Stimulated activated CD4-positive, alpha-beta T cell treated with anti-CD3 and anti-CD28 coated beads, Interleukin-1b, Interleukin-23, amount 100 ng/mL, for 24 hours (primary cell): ENCODE data around the gene SPCS3.
"Not testable (repeated sequence)": the region's sequence is repeated elsewhere in the genome, so short reads cannot be mapped to it uniquely, and the experiment has no call there.

Source experiments
- DNase-seq, 4 experiments: peaks; one replicate each; pipeline ENCODE4 v3.0.0-alpha.2; 2020; ENCODE audit warnings: low read depth in 4 of 4, low spot score in 1 of 4

The SPCS3 gene

DNA sequence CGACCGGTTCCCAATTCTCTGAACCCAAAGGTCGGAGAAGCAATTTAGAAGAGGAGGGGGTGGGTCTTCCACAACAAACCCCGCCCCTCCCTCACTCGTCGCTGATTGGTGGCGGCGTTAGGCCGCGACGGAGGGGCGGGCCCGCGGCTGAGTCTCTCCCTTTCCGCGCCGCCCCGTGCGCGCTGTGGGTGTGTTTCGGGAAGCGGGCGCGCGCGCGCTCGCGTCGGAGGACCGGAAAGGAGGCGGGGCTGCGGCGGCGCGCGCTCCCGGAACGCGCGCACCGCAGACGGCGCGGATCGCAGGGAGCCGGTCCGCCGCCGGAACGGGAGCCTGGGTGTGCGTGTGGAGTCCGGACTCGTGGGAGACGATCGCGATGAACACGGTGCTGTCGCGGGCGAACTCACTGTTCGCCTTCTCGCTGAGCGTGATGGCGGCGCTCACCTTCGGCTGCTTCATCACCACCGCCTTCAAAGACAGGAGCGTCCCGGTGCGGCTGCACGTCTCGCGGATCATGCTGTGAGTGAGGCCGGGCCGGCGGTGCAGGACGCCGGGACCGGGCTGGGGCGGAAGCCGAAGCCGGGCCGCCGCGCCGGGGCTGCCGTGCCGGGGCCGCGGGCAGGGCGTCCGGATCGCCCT is at the start of gene SPCS3:
Gene SPCS3 (plus strand): TSS at position 263 of the 636 bp plus-strand sequence. CDS start 111 bp downstream, at position 374.
- peak; percentile 85 to 93 (median 88) for DNase-seq

DNA sequence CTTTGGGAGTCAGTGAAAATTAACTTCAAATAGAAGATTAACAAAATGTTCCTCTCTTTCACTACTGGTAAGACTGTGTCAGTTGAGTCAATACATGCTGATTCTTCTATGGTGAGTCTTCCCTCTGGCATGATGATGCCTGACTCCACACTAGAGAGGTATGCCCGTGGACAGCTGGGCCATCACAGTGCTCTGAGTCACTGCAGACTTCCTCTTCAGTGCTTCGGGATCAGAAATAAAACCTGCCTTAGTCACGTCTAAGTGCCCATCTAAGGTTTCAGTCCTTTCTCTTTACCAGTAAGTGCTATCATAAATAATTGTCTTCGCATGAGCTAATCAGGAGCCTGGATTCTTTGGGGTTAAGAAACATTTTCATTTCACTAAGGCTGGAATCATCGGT is 49.1 kb upstream of the SPCS3 start:
- DNase-seq, result no peak

DNA sequence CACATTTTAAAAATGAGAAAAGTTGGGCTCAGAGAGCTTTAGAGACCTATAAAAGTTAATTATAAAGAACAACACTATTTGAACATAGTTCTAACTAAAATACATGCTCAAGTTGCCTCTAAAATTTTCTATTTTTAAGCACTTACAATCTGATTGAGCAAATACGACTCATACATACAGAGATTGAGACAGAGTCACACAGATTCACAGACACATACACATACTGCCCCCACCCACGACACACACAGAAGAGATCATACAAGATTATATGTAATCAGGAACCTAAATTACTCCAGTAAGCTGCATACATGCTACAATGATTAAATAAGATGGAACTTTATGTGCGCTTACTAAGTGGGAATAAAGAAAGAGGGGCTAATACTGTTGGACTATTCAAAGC is 48.0 kb upstream of the SPCS3 start:
- no peak for DNase-seq

DNA sequence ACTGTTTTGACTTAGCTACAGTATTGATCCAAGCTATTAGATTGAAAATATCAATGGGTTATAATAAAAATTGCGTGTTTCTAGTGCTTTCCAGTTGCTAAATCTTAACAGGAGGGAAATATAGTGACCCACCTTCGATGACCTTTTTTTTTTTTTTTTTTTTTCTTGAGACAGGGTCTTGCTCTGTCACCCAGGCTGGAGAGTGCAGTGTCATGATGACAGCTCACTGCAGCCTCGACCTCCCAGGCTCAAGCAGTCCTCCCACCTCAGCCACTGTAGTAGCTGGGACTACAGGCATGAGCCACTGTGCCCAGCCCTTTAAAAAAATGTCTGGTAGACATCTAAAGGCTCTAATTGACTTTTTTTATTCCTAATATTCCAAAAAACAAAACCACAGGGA is 47.0 kb upstream of the SPCS3 start:
- DNase-seq, result no peak

DNA sequence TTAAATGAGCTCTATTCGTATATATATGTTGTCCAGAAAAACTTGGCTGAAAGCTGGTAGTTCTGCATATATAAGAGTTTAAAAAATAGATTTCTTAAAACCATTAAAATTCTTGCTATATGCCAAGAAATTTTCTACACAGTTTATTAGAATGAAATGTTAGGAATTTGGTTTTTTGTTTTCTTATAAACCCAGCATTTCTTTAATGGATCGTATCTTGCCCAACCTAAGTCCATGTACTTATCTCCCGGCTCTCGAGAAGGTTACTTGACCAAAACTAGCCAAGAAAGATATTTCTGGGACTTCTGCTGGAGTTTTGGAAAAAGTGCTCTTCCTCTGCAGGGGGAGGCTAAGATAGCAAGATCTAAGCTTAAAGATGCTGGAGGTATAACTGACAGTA is 46.0 kb upstream of the SPCS3 start:
- DNase-seq, result no peak

DNA sequence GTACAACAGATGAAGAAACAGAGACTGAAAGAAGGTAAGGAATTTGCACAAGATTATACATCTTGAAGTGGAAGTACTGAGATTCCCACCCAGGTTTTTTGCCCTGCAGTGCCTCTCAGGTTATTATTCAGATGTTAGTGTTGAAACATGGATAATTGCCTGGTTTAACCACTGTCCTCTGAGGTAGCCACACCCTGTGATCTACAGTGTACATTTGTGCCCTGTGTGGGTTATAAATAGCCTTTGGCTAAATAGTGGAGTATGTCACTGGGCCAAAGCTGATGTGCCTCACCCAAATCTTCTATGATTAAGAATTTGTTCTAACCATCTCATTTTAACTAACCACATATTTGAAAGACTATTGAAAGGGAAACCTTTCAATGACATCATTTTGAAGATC is 45.3 kb upstream of the SPCS3 start:
- DNase-seq, result no peak

DNA sequence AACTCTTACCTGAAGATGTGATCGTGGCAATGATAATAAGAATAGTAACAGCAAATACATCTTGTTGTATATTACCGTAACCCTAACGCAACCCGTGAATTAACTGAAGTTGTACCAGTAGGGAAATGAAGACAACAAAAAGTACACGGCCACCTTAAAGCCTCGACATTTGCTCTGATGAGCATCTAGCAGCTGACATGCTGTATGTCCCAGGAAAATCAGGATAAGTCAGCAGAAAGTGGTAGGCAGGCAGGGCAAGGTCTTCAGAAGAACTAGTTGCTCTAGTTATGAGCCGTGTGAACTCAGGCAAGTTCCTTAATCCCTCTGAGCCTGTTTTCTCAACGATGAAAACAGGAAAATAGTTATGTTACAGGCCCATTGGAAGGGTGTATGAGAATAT is 43.1 kb upstream of the SPCS3 start:
- no peak for DNase-seq

DNA sequence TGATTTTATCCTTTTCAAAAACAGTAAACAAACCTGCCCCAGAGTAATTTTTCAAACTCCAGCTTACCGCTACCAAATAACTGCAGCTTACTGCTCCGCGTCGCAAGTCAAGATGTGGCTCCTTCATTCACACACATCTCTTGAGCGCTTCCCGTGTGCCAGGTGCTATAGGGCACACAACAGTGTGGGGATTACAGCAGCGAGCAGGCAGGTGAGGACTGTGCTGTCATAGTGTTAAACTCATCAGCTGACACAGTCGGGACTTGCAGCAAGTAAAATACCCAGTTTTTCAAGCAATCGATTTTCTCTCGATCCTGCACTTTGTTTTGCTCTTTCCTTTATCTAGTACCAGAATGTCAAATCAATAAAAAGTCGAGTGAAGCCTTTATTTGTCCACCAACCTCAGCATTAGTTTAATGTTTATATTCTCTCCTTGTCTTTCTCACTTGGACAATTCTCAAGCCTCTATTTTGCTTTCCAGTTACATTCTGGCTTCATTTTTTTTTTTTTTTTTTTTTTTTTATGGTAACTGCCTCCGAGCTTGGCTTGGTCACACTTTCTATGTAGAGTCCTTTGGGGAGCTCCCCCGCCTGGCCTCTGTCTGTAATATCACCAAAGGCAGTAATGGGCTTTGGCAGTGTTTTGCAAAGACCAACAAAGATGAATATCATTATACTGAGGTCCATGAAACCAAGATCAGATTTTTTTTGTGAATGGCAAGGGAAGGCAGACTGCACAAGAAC is 42.4 kb upstream of the SPCS3 start:
- peak in 2 of 4 experiments; percentile 1 to 6 for DNase-seq

DNA sequence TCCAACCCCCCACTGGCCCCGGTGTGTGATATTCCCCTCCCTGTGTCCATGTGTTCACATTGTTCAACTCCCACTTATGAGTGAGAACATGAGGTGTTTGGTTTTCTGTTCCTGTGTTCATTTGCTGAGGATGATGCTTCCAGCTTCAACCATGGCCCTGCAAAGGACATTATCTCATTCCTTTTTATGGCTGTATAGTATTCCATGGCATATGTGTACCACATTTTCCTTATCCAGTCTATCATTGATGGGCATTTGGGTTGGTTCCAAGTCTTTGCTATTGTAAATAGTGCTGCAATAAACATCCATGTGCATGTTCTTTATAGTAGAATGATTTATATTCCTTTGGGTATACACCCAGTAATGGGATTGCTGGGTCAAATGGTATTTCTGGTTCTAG is 40.2 kb upstream of the SPCS3 start:
- not testable (repeated sequence) for DNase-seq

DNA sequence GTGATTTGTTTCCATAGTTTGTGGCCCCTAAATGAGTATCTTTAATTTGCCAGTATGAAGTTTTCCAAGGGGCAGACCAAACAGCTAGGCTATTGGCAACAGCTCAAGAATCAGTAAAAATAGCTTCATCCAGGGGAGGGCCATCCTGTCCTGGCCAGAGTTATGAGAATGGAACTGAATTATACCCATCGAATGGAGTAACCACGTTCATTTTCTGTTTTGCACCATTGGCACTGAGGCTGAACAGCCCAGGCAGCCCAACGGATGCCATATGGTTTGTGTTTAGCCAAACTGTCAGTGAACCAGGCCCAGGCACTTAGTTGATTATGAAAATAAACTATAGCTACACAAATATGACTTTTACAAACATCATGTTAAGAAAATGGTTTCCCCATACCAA is 33.0 kb upstream of the SPCS3 start:
- DNase-seq, result no peak

DNA sequence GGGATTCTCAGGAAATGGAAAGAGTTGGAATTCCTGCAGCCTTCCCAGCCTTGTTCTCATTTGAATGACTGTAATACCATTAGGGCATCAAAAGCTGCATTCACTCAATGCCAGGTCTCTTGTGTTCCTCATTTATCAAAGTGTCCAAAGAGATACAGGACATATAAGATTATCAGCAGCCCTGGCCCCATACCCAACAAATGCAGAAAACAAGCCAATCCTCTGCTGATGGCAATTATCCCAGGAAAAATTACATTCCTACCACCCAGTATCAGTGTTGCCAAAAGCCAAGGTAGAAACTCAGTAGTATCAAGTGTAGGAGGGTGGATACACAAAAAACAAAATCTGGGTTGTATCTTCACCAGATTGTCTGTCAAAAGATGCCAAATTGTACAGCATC is 32.2 kb upstream of the SPCS3 start:
- DNase-seq, result no peak

DNA sequence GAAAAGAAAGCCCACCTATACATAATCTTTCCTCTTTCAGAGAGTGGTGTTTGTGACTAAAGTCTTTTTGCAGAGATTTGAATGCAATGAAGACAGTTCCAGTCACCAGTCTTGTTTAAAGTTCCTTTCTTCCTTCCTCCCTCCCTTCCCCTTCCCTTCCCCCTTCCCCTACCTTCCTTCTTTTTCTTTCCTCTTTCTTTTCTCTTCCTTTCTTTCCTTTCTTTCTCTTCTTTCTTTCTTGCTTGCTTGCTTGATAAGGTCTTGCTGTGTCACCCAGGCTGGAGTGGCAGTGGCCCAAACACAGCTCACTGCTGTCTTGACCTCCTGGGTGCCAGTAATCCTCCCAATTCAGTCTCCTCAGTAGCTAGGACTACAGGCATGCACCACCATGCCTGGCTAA is 31.7 kb upstream of the SPCS3 start:
- no peak for DNase-seq

DNA sequence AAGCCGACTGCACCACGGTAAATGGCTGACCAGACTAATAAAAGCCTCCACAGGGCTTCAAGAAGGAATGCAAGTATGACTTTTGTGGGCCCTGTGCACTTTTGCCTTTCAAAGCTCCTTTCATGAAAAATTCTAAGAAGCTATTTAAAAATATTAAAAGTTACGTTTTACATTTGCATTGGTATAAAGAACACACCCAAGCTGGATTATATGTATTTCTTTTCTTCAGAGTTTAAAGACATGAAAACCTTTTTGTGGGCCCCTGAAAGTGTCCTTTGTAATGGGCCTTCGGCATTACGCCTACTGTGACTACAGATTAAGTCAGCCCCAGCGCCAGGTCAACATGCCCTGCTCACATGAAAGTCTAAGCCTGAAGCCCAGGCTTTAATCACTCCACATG is 30.2 kb upstream of the SPCS3 start:
- no peak for DNase-seq

DNA sequence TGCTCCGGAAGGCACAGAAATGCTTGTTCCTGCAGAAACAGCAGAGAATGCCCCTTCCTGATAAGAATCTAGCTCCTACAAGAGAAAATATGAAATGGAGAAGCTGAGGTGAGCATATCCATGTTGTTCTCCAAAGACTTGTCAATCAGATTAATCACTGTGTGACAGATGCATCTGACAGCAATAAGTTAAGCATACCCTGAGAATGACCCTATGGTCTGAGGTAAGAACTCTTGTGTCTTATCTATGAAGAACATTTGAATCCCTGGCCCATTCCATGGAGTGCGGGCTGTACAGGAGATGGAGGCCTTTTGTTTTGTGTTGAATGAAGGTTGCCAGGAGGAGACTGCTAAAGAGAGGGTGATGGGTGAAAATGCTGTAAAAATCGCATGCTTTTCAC is 29.2 kb upstream of the SPCS3 start:
- no peak for DNase-seq

DNA sequence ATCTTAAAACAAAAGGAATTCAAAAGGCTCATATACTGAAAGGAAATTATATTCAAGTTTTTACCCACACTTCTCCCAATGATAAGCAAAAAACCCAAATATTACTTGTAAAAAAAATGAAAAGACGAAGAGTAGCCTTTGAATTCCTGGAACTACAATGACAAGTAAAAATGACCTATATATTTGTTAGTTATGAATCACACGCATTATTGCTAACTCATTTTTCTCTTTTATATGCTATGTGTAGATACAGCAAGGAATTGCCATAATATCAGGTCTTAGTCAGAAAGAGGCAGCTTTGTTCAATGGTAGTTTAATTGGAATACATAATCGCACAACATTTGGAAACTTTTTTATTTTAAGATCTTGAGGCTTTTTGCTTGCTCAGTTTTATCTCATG is 28.0 kb upstream of the SPCS3 start:
- no peak for DNase-seq

DNA sequence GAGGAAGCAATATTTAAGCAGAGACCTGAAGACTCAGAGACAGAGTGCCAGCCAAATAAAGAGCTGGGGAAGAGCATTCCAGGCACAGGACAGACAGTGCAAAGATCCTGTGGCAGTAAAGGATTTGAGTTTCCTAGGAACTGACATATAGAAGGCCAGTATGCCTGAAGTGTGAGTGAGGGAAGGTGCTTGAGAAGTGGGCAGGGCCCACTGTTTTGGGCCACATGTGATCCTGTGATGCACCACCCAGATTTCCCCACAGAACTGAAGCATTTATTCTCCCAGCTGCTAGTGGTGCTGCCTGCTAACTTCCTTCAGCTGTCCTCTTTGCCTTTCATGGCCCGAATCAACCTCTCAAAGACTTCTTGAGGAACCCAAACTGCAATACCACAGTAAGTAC is 26.8 kb upstream of the SPCS3 start:
- DNase-seq, result no peak

DNA sequence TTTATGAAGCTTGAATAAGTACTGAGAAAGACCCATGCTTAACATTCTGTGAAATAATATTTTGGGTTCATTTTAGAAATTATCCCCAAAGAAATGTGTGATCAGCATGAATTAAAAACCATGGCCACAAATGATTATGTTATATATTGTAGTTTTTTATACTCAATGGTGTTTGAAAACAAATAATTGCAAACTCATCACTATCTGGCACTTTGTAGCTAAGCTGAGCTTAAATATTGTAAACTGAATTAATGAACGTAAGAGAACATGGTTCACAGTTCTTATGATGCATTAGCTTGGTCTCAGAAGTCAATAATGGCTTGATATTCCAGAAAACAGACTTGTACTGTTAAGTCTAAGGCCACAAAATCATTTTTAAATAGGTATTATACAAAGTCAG is 26.1 kb upstream of the SPCS3 start:
- no peak for DNase-seq

DNA sequence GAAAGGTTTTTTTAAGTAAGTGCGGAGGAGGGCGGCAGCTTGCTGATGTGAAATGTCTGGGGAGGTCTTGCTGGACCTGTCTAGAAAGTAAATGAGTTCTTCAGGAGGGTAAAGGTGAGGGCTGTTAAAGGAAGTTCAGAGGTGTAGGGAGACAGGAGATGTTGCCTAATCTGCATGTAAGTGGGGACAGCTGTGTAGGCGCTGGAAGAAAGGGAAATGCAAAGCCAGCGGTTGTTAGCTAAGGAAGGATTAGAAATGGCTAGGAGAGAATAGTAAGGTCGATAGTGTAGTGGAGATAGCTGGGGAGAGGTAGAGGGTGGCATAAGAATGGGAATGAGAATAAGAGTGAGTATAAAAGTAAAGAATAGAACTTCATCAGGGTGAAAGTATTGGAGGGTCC is 23.9 kb upstream of the SPCS3 start:
- DNase-seq, result not testable (repeated sequence)

DNA sequence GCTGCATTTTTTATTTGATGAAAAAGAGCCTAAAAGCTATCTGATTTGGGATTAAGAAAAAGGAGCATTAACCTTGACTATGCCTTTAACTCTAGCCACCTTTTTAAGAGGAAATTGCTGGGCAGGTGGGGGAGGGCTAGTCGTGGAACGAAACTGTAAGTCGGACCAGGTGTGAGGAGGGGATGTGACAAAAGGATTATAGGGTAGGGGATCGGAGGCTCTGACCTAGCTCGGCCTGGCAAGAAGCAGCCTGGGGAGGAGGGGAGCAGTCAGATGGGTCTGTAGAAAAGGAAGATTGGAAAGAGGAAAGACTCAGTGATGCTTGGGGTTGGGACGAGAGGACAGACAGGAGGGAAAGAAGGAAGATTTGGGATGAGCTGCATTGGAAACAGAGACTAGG is 21.1 kb upstream of the SPCS3 start:
- no peak for DNase-seq

DNA sequence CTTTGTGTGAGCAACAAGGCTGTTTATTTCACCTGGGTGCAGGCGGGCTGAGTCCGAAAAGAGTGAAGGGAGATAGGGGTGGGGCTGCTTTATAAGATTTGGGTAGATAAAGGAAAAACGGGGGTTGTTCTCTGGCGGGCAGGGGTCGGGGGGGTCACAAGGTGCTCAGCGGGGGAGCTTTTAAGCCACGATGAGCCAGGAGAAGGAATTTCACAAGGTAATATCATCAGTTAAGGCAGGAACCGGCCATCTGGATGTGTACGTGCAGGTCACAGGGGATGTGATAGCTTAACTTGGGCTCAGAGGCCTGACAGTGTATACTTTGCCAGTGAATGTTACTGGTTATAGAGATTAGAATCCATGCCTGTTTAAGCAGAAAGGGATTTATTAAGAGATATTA is 19.7 kb upstream of the SPCS3 start:
- no peak for DNase-seq

DNA sequence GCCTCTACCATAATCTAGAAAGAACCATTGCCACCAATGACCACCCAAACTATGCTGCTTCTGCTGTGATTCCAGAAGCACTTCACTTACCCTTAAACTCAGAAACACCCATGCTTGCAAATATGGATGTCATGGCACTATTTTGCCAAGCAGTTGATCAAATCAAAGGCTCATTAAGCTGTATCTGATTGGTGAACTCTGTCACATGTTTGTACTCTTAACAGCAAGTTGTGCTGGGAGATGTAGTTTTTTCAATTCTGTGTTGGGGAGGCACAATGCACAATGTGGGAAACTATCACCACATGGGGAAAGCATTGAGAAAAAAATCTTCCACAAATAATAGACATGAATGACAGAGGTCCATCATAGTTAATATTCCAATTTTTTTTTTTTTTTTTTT is 19.2 kb upstream of the SPCS3 start:
- no peak for DNase-seq

DNA sequence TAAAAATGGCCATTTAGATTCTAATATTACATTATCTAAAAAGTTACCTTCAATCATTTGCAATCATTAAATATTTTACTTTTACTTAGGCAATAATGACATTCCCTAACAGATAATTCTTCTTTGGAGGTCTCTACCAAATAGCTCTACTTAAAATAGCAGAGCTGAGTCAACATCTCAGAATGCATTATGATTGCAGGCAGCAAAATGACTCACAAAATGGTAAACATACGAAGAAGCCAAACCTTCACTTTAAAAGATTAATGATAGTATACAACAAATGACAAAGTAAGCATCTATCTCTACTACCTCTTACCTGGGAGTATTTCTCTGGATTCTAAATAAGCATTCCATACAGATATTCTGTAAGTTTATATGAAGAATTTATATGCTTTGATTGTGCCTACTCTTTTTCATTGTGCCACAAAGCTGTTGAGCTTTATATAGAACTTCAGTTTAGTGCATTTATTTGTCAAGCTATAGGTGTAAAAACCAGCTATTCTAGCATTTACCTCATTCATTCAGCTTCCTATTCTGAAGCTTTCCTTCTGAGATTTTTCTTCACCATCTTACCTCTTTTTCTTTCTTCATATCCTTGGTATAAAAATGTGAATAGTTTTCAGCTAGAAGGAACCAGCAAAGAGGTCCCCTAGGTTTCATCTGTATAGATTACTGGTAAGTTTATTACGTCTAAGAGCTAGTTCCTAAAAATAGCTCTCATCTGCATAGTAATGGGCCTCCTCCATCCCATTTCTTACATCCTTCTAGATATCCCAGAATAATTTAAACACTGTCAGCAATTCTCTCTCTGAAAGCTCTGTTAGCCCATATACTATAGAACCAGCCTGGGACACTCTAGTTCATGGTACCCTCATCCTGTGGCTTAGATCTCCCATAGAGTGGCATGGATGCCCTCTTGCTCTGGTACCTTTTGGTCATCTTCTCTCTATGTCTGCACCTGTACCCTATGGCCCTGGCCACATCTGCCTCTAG is 17.2 kb upstream of the SPCS3 start:
- DNase-seq, result no peak
